NCI-H1417 treated with DMSO at 0.1 percent for 48 hours (cell line): ENCODE data around the gene KREMEN1.

Source experiments
- DNase-seq: peaks from one replicate; lab custom pipeline; 2025; lab: John Stamatoyannopoulos, UW

The KREMEN1 gene

DNA sequence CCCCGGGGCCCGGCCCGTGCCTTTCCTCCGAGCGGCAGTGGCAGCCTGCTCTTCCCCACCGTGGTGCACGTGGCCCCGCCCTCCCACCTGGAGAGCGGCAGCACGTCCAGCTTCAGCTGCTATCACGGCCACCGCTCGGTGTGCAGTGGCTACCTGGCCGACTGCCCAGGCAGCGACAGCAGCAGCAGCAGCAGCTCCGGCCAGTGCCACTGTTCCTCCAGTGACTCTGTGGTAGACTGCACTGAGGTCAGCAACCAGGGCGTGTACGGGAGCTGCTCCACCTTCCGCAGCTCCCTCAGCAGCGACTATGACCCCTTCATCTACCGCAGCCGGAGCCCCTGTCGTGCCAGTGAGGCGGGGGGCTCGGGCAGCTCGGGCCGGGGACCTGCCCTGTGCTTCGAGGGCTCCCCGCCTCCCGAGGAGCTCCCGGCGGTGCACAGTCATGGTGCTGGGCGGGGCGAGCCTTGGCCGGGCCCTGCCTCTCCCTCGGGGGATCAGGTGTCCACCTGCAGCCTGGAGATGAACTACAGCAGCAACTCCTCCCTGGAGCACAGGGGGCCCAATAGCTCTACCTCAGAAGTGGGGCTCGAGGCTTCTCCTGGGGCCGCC is 23.1 kb upstream of the KREMEN1 start:
- DNase-seq = no peak

- no peak for DNase-seq
Observed at GRCh38 chr22:29050457-29050856, 22.4 kb upstream of the KREMEN1 start.

- DNase-seq = no peak
Observed at GRCh38 chr22:29053048-29053702, 19.7 kb upstream of the KREMEN1 start.

GRCh38 chr22:29054251-29054767 is 18.5 kb upstream of the KREMEN1 start:
- DNase-seq = no peak

DNA sequence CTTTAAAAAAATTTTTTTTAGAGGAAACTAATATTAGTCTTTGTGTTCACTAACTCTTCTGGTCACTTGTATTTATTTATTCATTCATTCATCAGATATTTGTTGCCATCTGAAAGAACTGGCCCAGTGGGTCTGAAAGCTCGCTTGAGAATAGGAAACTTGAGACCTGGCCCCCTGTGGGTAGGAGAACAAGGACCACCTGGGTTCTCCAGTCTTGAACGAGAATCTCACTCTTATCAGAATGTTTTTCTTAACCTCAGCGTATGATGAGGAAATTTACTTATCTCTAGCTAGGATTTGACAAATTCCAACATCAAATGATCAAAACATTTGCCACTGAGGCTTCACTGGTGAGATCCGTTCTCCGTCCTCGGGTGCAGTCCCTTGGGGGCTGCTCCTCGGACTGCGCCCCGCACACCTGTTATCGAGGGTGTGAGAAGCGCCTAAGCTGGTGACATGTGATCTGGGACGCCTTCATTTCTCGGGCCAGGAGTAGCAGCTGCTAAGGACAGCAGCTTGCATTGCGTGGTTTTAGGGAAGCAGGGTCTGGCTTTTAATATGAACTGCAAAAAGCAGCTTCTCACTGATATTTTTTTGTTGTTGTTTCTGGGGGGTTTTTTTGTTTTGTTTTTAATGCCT is 17.5 kb upstream of the KREMEN1 start:
- no peak for DNase-seq

DNA sequence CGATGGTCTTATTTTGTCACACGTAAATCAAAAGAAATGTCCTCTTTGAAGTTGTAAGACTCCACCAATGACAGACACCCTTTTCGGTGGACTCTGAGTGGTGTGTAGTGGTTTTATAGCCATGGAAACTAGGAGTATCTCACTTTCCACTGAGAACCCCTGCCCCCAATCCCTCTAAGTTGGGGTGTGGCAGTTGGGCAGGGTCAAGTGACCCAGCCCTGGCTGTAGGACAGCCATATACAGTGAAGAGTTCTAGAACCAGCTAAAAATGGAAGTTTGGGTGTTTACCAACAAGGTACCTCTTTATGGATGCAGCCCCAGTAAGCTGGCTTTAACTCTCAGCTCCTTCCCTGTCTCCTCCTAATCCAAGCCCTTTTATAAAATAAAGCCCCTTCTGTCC is 16.4 kb upstream of the KREMEN1 start:
- DNase-seq = no peak

- DNase-seq = no peak
Observed at GRCh38 chr22:29060251-29060869, 12.5 kb upstream of the KREMEN1 start.

GRCh38 chr22:29060931-29061330 is 11.9 kb upstream of the KREMEN1 start:
- no peak for DNase-seq

DNA sequence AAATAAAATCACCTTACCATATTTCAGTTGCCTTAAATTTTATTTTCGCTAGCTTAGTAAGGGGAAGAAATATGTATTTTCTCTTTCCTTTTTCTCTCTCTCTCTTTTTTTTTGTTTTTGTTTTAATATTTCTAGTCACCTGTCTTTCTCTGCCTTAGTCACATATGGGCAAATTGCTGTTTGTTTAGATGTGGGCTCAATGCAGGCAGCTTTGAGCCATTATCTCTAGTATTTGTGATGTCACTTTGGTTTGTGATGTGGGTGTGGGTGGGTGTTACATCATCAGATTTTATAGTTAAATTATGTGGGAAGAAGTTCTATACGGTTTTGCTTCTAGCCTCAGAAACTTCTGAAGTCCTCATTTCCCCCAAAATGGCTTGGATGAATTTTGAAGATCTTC is 11.1 kb upstream of the KREMEN1 start, which contains the start of gene C22orf31:
Gene C22orf31, minus strand, starts transcription at position 59 of the 400 bp plus-strand sequence. Its CDS starts 39 bp downstream, at position 20.
- DNase-seq = no peak

DNA sequence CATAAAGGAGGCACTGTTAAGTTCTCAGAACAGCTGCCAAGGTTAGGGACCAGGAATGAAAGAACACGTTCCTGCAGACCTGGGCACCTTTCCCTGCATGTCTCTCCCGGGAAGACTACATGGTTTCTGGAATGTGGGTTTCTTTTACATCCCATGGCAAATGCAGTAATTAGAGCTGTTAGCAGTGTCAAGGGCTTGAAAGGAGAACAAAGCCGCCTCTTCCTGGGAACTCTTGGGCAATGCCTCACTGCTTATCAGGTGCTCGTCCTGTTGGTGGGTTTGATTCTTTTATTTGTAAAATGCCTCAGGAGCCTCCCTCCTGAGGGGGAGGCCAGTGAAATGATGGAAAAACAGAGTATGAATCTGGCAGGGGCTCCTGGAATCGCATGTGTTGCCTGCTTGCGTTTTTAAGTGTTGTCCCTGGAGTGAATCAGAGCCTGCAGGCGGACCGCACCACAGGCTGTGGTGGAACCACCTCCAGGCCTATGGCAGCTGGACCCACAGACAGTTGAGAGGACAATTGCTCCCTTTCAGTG is 10.5 kb upstream of the KREMEN1 start:
- no peak for DNase-seq

- no peak for DNase-seq
Observed at GRCh38 chr22:29065468-29066190, 7.2 kb upstream of the KREMEN1 start.

GRCh38 chr22:29069463-29069862 is 3.4 kb upstream of the KREMEN1 start:
- no peak for DNase-seq

- DNase-seq = no peak
Observed at GRCh38 chr22:29070490-29070889, 2.3 kb upstream of the KREMEN1 start.

DNA sequence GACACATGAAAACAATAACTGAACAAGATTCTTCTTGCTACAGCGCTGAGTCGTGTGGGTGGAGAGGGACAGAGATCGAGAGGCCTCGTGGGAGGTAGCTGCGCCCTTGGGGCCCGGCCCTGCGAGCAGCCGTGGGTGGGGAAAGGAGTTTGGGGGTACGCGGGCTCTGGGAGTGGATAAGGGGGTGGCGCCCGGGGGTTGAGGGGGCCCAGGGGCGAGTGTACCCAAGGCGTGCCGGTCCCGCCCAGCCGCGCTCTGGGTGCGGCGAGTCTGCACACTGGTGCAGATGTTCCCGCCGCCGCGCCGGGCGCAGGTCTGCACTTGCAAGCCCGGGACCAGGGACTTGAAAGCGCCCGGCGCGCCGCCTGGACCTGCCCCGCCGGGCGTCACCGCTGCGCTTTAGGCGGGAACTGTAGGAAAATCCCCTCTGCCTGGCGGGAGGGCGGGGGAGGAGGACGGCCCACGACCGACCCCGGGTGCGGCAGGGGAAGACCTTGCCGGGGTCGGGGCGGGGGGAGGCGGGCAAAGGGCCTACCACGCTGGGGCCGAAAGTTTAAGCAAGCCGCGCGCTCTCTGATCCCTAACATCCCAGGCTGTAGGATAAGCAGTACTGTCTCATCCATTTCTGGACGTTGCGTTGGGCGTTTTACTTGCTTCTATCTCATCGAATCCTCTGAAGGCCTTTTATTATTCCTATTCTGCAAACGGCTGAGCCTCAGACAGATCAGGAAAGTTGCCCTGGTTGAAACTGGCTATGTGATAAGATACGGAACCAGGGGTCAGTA is 1.4 kb upstream of the KREMEN1 start:
- no peak for DNase-seq

GRCh38 chr22:29072193-29072978 is 449 bp upstream of the KREMEN1 start:
- no peak for DNase-seq

DNA sequence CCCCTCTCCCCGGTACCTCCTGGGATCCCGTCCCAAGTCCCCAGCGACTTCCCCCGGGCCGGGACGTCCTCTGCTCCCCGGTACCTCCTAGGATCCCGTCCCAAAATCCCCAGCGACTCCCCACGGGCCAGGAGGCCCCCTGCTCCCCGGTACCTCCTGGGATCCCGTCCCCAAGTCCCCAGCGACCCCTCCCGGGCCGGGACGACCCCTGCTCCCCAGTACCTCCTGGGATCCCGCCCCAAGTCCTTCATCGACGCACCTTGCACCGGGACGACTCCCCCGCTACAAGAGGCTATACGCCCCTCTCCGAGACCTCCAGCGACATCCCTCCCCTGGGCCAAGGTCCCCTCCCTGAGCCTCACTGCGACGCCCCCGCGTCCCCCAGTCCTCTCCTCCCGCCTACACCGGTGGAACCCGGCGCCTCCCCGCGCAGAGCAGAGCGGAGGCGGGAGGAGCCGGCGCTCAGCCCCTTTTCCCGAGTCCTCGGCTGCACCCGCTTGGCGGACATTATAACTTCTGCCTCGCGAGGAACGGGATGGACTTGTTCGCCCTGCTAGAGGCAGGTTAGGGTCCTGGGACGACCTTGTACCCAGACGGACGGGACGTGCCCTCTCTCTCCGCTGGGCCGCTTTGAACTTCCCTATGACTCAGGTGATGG is 912 bp downstream of the KREMEN1 start:
- DNase-seq = no peak

GRCh38 chr22:29074276-29074772 is 1.5 kb downstream of the KREMEN1 start:
- DNase-seq = no peak

- DNase-seq = no peak
Observed at GRCh38 chr22:29078036-29078868, 5.4 kb downstream of the KREMEN1 start.

DNA sequence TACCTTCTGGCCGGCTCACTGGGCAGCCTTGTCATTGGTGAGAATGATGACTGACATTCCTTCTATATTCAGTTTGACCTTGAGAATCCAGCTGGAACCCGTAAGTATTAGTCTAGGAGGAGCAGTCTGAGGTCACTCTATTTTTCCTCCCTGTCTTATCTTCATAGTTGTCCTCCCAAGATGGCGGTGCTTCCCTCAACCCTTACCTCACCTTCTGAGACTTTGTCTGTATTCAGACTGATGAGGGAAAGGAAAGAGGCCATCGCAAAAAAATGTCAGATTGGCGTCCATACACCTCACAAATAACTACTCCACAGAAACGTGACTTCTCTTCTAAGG is 6.0 kb downstream of the KREMEN1 start:
- no peak for DNase-seq
